ENCODE measurements around the gene BTBD19.

BTBD19 gene

DNA sequence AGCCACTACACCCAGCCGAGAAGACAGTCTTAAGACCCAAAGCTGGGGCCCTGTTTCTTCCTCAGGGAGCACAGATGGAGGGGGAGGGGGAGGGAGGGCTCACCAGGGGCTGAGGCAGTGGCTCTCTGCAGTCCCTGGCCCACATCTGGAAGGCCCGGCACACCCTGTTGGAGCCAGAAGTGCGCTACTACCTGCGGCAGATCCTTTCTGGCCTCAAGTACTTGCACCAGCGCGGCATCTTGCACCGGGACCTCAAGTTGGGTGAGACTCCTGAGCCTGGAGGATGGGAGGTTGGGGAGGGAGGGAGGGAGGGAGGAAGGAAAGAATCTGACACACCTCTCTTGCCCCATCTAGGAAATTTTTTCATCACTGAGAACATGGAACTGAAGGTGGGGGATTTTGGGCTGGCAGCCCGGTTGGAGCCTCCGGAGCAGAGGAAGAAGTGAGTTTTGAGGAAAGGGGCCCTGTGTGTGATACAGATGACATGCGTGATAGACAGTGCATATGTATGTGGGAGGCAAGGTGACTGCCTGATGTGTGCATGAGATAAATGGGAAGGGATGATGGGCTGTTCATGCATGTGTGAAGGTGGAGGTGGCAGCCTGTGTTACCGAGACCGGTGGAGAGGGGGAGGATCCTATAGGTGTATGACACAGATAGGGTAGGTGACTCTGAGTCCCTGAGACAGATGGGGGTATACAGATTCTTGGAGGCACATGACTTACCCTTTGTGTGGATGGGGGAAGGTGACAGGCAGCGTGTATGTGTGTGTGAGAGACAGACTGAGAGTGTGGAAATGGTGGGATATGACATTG, 6.6 kb upstream of the BTBD19 start:
- Histone ChIP-seq H3K27me3 (ENCODE audit: control insufficient read depth in 5 of 5, insufficient read depth in 4 of 5, low read length in 5 of 5) (peaks cover 0 to 3% (median 0%) of the 10 kb centered on the region in 5 donors), H3K4me3 (ENCODE audit: low read depth in 1 of 5, low read length in 5 of 5) (peak overlapping the region; percentile 74 to 92 (median 83)), H3K9me3 (ENCODE audit: control insufficient read depth in 5 of 5, low read length in 5 of 5) (no peaks in the 10 kb centered on the region), H3K27ac (ENCODE audit: low read depth, low read length) (peak overlapping the region; percentile 47), H3K36me3 (ENCODE audit: control insufficient read depth in 5 of 5, insufficient read depth in 5 of 5, low read length in 5 of 5) (peaks cover 0 to 44% (median 39%) of the 10 kb centered on the region in 5 donors), H3K9ac (ENCODE audit: low read length in 5 of 5) (peak overlapping the region; percentile 5 to 43 (median 23)), H3K4me1 (ENCODE audit: control insufficient read depth in 5 of 5, insufficient read depth in 5 of 5, low read length in 5 of 5) (peaks cover 2 to 54% (median 38%) of the 10 kb centered on the region in 5 donors)

DNA sequence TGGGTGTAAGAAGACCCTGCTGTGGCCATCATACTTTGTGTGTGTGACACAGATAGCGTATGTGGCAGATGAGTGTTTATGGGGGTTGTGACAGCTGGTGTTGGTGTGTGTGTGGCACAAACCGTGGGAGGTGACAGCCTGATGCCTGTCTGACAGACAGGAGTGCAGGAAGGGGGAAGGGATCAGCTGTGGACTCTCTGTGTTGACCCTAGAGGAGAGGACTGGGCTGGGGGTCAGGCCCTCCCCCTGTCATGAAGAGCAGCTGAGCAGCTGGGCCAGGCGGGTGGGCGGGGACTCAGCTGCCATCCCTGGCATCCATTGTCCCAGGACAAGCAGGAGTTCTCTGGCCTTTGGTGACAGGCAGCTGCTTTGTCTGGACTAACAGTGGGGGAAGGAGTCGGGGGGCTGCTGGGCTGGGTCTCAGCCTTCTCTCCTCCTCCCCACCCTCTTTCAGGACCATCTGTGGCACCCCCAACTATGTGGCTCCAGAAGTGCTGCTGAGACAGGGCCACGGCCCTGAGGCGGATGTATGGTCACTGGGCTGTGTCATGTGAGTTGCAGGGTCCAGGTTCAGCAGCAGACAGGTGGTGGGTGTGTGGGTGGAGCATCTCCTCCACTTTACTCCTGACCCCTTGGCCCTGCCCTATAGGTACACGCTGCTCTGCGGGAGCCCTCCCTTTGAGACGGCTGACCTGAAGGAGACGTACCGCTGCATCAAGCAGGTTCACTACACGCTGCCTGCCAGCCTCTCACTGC, 5.8 kb upstream of the BTBD19 start:
- Histone ChIP-seq H3K27me3 (ENCODE audit: control insufficient read depth in 5 of 5, insufficient read depth in 4 of 5, low read length in 5 of 5) (peaks cover 0 to 3% (median 0%) of the 10 kb centered on the region in 5 donors), H3K9ac (ENCODE audit: low read length in 5 of 5) (peak overlapping the region in 3 of 5 donors; percentile 23 to 43 (median 29)), H3K27ac (ENCODE audit: low read depth, low read length) (peak overlapping the region; percentile 47), H3K4me3 (ENCODE audit: low read depth in 1 of 5, low read length in 5 of 5) (peak overlapping the region; percentile 74 to 92 (median 83)), H3K9me3 (ENCODE audit: control insufficient read depth in 5 of 5, low read length in 5 of 5) (no peaks in the 10 kb centered on the region), H3K4me1 (ENCODE audit: control insufficient read depth in 5 of 5, insufficient read depth in 5 of 5, low read length in 5 of 5) (peaks cover 10 to 62% (median 44%) of the 10 kb centered on the region in 5 donors), H3K36me3 (ENCODE audit: control insufficient read depth in 5 of 5, insufficient read depth in 5 of 5, low read length in 5 of 5) (peaks cover 0 to 45% (median 40%) of the 10 kb centered on the region in 5 donors)

DNA sequence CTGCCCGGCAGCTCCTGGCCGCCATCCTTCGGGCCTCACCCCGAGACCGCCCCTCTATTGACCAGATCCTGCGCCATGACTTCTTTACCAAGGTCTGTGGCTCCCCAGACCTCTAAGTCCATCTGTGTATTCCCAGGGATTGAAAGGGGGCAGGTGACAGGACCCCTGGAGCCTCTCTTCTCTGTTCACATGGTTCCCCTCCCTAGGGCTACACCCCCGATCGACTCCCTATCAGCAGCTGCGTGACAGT, 5.3 kb upstream of the BTBD19 start:
- Histone ChIP-seq H3K9ac (ENCODE audit: low read length in 5 of 5) (peak overlapping the region in 1 of 5 donors; percentile 54), H3K9me3 (ENCODE audit: control insufficient read depth in 5 of 5, low read length in 5 of 5) (no peaks in the 10 kb centered on the region), H3K27me3 (ENCODE audit: control insufficient read depth in 5 of 5, insufficient read depth in 4 of 5, low read length in 5 of 5) (peaks cover 0 to 3% (median 0%) of the 10 kb centered on the region in 5 donors), H3K27ac (ENCODE audit: low read depth, low read length) (peak overlapping the region; percentile 47), H3K4me1 (ENCODE audit: control insufficient read depth in 5 of 5, insufficient read depth in 5 of 5, low read length in 5 of 5) (peaks cover 14 to 67% (median 48%) of the 10 kb centered on the region in 5 donors), H3K36me3 (ENCODE audit: control insufficient read depth in 5 of 5, insufficient read depth in 5 of 5, low read length in 5 of 5) (peaks cover 0 to 45% (median 40%) of the 10 kb centered on the region in 5 donors), H3K4me3 (ENCODE audit: low read depth in 1 of 5, low read length in 5 of 5) (peak overlapping the region in 4 of 5 donors; percentile 6 to 92 (median 82))

DNA sequence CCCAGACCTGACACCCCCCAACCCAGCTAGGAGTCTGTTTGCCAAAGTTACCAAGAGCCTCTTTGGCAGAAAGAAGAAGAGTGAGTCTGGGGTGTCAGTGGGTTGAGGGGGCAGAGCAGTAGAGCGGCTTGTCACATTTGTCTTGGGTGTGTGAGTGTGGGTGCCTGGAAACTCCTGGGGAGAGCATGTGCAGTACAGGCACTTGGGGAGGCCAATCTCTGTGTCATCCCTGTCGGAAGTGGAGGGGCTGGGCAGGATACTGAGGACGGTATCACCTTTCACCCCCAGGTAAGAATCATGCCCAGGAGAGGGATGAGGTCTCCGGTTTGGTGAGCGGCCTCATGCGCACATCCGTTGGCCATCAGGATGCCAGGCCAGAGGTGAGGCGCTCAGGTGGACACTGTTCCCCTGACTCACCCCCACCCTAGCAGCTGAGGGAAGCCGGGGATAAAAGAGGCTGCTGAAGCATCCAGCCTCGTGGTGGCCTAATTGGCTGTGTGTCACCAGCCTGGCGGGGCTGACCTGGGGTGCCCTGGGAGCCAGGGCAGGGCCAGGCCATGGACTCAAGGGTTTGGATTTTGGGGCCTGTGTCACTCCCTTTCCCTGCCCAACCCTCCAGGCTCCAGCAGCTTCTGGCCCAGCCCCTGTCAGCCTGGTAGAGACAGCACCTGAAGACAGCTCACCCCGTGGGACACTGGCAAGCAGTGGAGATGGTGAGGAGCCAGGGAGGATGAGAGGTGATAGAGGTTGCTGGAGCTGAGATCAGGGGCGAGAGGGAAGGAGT, 4.8 kb upstream of the BTBD19 start:
- Histone ChIP-seq H3K9ac (ENCODE audit: low read length in 5 of 5) (peak overlapping the region in 1 of 5 donors; percentile 54), H3K4me1 (ENCODE audit: control insufficient read depth in 5 of 5, insufficient read depth in 5 of 5, low read length in 5 of 5) (peaks cover 16 to 72% (median 54%) of the 10 kb centered on the region in 5 donors), H3K4me3 (ENCODE audit: low read depth in 1 of 5, low read length in 5 of 5) (peak overlapping the region in 2 of 5 donors; percentile 6 to 88), H3K27me3 (ENCODE audit: control insufficient read depth in 5 of 5, insufficient read depth in 4 of 5, low read length in 5 of 5) (peaks cover 0 to 3% (median 0%) of the 10 kb centered on the region in 5 donors), H3K9me3 (ENCODE audit: control insufficient read depth in 5 of 5, low read length in 5 of 5) (no peaks in the 10 kb centered on the region), H3K36me3 (ENCODE audit: control insufficient read depth in 5 of 5, insufficient read depth in 5 of 5, low read length in 5 of 5) (peaks cover 0 to 45% (median 40%) of the 10 kb centered on the region in 5 donors), H3K27ac (ENCODE audit: low read depth, low read length) (peak overlapping the region; percentile 47)

DNA sequence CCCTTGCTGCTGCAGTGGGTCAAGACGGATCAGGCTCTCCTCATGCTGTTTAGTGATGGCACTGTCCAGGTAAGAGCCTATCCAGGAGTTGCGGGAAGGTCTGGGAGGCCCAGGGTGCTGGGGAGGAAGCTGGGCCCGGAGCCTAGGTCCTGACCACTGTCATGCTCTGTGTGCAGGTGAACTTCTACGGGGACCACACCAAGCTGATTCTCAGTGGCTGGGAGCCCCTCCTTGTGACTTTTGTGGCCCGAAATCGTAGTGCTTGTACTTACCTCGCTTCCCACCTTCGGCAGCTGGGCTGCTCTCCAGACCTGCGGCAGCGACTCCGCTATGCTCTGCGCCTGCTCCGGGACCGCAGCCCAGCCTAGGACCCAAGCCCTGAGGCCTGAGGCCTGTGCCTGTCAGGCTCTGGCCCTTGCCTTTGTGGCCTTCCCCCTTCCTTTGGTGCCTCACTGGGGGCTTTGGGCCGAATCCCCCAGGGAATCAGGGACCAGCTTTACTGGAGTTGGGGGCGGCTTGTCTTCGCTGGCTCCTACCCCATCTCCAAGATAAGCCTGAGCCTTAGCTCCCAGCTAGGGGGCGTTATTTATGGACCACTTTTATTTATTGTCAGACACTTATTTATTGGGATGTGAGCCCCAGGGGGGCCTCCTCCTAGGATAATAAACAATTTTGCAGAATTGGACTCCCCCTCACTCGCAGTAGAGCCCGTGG, 2.9 kb upstream of the BTBD19 start:
- no peak overlapping the region for H3K4me3 ChIP-seq (ENCODE audit: low read depth in 1 of 5, low read length in 5 of 5)
- H3K36me3 ChIP-seq (ENCODE audit: control insufficient read depth in 5 of 5, insufficient read depth in 5 of 5, low read length in 5 of 5), result peaks cover 0 to 45% (median 40%) of the 10 kb centered on the region in 5 donors
- peaks cover 0 to 3% (median 0%) of the 10 kb centered on the region in 5 donors for H3K27me3 ChIP-seq (ENCODE audit: control insufficient read depth in 5 of 5, insufficient read depth in 4 of 5, low read length in 5 of 5)
- no peaks in the 10 kb centered on the region for H3K9me3 ChIP-seq (ENCODE audit: control insufficient read depth in 5 of 5, low read length in 5 of 5)
- peak overlapping the region; percentile 97 for H3K27ac ChIP-seq (ENCODE audit: low read depth, low read length)
- H3K4me1 ChIP-seq (ENCODE audit: control insufficient read depth in 5 of 5, insufficient read depth in 5 of 5, low read length in 5 of 5), result peaks cover 30 to 88% (median 68%) of the 10 kb centered on the region in 5 donors
- H3K9ac ChIP-seq (ENCODE audit: low read length in 5 of 5), result no peak overlapping the region

DNA sequence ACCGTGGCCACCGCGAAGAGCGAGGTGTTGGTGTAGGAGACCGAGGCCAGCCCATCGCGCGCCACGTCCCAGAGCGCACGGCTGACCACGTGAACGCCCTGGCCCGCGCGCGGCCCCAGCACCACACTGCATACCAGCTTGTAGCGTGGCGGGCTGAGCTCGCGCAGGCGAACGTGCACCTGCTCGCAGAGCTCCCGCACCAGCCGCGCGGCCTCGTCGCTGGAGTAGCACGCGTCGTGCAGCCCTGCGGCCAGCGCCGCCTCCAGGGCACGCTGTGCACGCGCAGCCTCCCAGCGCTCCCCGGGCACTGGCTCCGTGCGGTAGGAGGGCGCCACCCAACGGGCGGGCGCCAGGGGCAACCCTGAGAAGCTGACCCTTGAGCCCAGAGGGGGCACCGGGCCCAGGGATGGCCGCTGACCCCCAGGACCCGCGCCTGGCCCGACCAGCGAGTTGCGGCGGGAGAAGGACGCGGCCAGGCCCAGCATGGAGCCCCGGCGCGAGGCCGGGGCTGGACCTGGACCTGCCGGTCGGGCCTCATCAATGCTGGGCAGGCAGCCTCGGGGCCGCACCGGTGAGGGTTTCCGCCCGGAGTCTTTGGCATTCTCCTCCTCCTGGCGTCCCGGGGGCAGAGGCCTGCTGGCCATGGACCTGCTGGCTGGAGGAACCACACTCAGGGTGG, 2.2 kb upstream of the BTBD19 start:
- H3K27me3 ChIP-seq (ENCODE audit: control insufficient read depth in 5 of 5, insufficient read depth in 4 of 5, low read length in 5 of 5), result peaks cover 0 to 3% (median 0%) of the 10 kb centered on the region in 5 donors
- H3K9me3 ChIP-seq (ENCODE audit: control insufficient read depth in 5 of 5, low read length in 5 of 5), result no peaks in the 10 kb centered on the region
- peaks cover 0 to 45% (median 40%) of the 10 kb centered on the region in 5 donors for H3K36me3 ChIP-seq (ENCODE audit: control insufficient read depth in 5 of 5, insufficient read depth in 5 of 5, low read length in 5 of 5)
- peak overlapping the region; percentile 97 for H3K27ac ChIP-seq (ENCODE audit: low read depth, low read length)
- H3K4me3 ChIP-seq (ENCODE audit: low read depth in 1 of 5, low read length in 5 of 5), result peak overlapping the region in 3 of 5 donors; percentile 32 to 55 (median 33)
- H3K4me1 ChIP-seq (ENCODE audit: control insufficient read depth in 5 of 5, insufficient read depth in 5 of 5, low read length in 5 of 5), result peaks cover 30 to 90% (median 69%) of the 10 kb centered on the region in 5 donors
- peak overlapping the region in 4 of 5 donors; percentile 5 to 79 (median 68) for H3K9ac ChIP-seq (ENCODE audit: low read length in 5 of 5)

DNA sequence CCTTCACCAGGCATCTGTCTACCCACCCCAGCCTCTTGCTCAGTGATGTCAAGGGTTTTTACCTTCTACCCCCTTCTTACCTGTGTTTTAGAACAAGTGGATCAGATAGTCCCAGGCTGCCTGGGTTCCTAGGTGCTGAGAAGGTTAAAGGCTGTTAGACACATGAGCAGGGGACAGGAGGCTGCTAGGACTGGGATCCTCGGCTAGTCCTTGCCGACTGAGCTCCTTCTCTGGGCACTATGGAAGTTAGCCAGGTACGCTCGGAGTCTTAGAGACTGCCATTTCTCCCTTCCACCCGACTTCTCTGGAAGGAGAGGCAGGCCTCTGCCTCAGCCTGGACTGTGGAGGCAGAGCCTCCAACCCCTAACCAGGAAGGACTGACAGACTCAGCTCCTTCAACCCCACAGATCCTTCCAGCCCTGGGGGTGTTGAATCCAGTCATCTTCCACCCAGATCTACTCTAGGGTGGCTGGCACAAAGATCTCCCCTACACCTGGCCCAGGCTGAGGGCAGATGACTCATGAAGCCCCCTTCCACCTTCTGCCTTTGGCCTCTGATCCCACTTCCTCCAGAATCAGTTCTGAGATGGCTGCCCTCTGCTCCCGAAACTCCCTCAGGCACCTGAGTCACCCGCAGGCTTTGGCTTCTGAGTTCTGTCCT, 1.5 kb upstream of the BTBD19 start, which contains the start of gene DYNLT4:
TSS of gene DYNLT4 (minus strand) at position 648 of the 660 bp plus-strand sequence. CDS start 683 bp downstream, outside the sequence.
- H3K27ac ChIP-seq (ENCODE audit: low read depth, low read length), result peak within 1 kb of the TSS; percentile 97
- H3K9ac ChIP-seq (ENCODE audit: low read length in 5 of 5), result peak within 1 kb of the TSS; percentile 67 to 89 (median 79)
- peaks cover 30 to 95% (median 75%) of the 10 kb centered on the region in 5 donors for H3K4me1 ChIP-seq (ENCODE audit: control insufficient read depth in 5 of 5, insufficient read depth in 5 of 5, low read length in 5 of 5)
- peak within 1 kb of the TSS; percentile 12 to 60 (median 42) for H3K4me3 ChIP-seq (ENCODE audit: low read depth in 1 of 5, low read length in 5 of 5)
- peaks cover 0 to 45% (median 40%) of the 10 kb centered on the region in 5 donors for H3K36me3 ChIP-seq (ENCODE audit: control insufficient read depth in 5 of 5, insufficient read depth in 5 of 5, low read length in 5 of 5)
- no peaks in the 10 kb centered on the region for H3K9me3 ChIP-seq (ENCODE audit: control insufficient read depth in 5 of 5, low read length in 5 of 5)
- H3K27me3 ChIP-seq (ENCODE audit: control insufficient read depth in 5 of 5, insufficient read depth in 4 of 5, low read length in 5 of 5), result peaks cover 0 to 2% (median 0%) of the 10 kb centered on the region in 5 donors

DNA sequence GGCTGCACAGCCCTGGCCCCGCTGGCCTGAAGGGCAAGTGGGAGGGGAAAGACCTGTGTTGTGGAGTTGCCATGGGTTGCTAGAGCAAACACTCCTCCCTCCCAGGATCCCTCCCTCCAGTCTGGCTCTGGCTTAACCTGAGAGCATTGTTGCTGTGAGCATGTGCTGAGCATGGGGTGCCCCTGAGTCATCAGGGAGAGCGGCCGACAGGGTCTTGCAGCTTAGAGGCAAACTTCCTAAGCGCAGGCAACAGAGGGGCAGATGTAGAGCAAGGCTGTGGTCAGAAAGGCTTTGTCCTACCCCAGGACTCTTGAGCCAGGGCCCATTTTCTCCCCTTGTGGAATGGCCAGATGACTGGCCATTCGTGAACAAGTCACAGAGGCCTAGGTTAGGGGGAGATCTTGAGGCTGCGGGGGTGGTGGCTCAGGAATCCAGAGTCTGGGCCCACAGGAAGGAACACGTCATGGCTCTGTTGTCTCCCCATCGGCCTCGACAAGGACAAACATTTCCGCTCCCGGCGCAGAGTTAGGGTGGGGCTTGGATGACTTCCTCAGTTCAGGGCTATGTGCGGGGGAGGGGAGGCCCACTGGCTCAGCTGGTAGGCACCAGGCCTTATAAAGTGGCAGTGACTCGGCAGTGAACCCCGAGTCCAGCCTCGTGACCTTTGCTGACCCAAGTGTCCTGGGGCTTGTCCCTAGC, 810 bp upstream of the BTBD19 start:
- Histone ChIP-seq H3K27me3 (ENCODE audit: control insufficient read depth in 5 of 5, insufficient read depth in 4 of 5, low read length in 5 of 5) (no peaks in the 10 kb centered on the region), H3K27ac (ENCODE audit: low read depth, low read length) (peak overlapping the region; percentile 97), H3K9me3 (ENCODE audit: control insufficient read depth in 5 of 5, low read length in 5 of 5) (no peaks in the 10 kb centered on the region), H3K4me3 (ENCODE audit: low read depth in 1 of 5, low read length in 5 of 5) (peak overlapping the region; percentile 12 to 60 (median 42)), H3K4me1 (ENCODE audit: control insufficient read depth in 5 of 5, insufficient read depth in 5 of 5, low read length in 5 of 5) (peaks cover 30 to 94% (median 73%) of the 10 kb centered on the region in 5 donors), H3K9ac (ENCODE audit: low read length in 5 of 5) (peak overlapping the region; percentile 63 to 86 (median 72)), H3K36me3 (ENCODE audit: control insufficient read depth in 5 of 5, insufficient read depth in 5 of 5, low read length in 5 of 5) (peaks cover 0 to 40% (median 38%) of the 10 kb centered on the region in 5 donors)

All from subcutaneous abdominal adipose tissue (tissue), 5 donors.